CD4-positive, alpha-beta T cell treated with Interleukin-4 for 1 hour (primary cell): ENCODE data around the gene FRRS1.
"Not testable (repeated sequence)": the region's sequence is repeated elsewhere in the genome, so short reads cannot be mapped to it uniquely, and the experiment has no call there.

Experiments used
- DNase-seq, 2 donors: peaks; one replicate each; pipeline ENCODE4 v3.0.0-alpha.2; 2020 to 2022

The FRRS1 gene

GRCh38 chr1:99764909-99765308 is 1.5 kb downstream of the FRRS1 start:
- no peak for DNase-seq

DNA sequence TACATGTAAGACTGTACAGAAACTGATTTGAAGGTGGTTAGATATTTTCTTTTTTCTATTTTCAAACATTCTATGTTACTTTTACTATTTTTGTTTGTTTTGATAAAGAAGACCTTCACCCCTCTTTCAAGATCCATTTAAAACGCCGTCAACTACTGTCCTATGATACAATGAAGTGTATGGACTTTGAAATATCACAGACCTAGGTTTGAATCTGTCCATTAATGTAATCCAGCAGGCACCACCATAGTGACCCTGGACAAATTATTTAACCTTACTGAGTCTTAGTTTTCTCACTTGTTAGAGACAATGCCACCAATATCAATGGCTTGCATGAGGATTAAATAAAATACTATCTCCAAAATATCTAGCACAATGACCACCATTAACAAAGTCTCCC is 2.0 kb downstream of the FRRS1 start:
- no peak for DNase-seq

GRCh38 chr1:99763956-99764355 is 2.5 kb downstream of the FRRS1 start:
- DNase-seq, result no peak

GRCh38 chr1:99761774-99762173 is 4.7 kb downstream of the FRRS1 start:
- no peak for DNase-seq

DNA sequence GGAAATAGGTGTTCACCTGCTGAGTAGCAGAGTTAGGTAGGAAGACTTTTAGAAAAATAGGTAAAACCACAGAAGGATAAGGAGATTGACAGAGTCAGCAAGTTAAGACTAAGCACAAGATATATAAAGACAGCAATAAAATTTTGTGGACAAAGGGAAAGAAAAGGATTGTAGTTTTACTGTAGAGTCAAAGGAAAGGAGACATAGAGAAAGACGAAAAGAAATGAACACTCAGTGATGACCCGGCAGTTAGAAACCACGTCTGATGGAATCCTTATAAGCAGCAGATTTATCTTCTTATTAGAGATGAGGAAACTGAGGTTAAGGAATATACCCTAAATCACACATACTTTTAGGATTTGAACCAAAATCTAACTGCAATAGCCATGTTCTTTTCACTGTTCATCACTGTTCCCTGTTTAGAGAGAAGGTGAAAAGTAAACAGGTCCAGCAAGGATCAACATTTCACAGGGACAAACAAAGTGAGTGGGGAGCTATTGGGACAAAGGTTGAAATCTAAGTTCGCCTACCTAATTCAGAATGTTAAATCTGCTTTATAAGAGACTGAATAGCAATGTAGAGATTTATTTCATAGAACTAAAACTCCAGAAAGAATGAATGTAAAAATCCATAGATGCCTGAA is 6.8 kb downstream of the FRRS1 start:
- no peak for DNase-seq

DNA sequence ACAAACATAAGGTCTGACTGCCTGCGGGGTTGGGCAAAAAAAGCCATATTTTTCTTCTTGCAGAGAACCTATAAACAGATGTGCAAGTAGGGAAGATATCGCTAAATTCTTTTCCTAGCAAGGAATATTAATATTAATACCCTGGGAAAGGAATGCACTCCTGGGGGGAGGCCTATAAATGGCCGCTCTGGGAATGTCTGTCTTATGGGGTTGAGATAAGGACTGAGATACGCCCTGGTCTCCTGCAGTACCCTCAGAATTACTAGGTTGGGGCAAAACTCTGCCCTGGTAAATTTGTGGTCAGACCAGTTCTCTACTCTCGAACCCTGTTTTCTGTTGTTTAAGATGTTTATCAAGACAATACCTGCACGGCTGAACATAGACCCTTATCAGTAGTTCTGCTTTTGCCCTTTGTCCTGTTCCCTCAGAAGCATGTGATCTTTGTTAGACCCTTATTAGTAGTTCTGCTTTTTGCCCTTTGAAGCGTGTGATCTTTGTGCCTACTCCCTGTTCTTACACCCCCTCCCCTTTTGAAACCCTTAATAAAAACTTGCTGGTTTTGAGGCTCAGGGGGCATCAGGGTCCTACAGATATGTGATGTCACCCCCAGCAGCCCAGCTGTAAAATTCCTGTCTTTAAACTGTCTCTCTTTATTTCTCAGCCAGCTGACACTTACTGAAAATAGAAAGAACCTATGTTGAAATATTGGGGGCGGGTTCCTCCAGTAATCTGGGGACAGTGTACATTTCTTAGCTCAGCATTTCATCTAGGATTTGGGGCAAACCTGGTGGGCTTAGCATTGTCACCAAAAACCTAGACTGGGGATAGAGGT is 7.5 kb downstream of the FRRS1 start:
- not testable (repeated sequence) for DNase-seq

GRCh38 chr1:99758073-99758511 is 8.3 kb downstream of the FRRS1 start:
- no peak for DNase-seq

DNA sequence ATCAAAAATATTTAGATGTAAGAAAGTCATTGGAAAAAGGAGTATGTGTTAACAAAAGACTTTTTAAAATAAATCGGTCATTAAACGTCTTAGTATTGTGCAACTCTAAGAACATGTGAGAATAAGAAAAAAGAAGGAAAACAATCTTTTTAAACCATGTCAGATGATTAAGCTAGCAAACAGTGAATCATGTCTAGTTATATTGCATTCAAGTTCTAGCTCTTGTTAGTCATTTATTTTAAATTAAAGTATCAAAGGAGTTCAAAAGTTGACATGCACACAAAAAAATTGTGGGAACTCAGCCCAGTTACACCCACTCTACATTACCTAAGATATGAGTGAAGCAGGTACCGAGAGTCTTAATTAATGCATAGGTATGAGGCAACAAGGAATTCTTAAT is 9.8 kb downstream of the FRRS1 start:
- DNase-seq, result no peak

- no peak for DNase-seq
Observed at GRCh38 chr1:99755664-99756063, 10.8 kb downstream of the FRRS1 start.

GRCh38 chr1:99754697-99755096 is 11.7 kb downstream of the FRRS1 start:
- DNase-seq, result no peak

- no peak for DNase-seq
Observed at GRCh38 chr1:99754055-99754626, 12.3 kb downstream of the FRRS1 start.

- no peak for DNase-seq
Observed at GRCh38 chr1:99751877-99752504, 14.4 kb downstream of the FRRS1 start.

DNA sequence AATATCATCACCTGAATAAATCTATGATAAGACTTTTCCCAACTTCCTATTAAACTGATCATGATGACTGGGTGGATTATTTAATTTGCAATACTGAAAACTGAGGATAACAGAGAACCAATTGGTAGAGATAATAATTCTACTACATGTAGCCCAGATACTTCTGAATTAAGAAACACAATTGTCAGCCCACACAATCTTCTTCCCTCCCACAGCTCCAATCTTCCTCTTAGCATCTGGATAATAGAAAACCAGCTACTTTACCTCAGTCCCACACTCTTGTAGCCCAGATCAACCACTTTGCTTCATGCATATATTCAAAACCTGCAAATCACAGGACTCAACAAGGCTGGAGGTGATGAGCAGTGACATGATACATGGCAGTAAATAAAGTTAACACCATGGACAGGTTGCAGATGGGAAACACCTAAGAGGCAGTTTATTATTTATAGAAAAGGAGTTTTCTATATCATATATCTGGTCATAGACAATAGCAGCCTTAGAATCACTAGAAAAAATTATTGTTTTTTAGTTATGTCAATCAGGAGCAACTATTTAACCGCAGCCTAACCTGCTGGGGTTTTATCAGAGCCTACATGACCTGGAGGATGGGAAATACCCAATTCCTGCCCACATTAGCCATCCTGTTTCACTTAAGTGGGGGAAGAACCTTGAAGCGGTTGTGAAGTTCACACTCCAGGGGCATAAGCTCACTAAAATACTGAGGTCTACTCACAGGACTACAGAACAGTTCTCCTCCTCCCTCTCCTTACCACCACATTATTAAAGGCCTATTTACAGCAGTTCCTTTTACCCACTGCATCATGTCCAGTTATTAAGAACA is 16.7 kb downstream of the FRRS1 start:
- DNase-seq, result peak in 1 of 2 donors; percentile 11

DNA sequence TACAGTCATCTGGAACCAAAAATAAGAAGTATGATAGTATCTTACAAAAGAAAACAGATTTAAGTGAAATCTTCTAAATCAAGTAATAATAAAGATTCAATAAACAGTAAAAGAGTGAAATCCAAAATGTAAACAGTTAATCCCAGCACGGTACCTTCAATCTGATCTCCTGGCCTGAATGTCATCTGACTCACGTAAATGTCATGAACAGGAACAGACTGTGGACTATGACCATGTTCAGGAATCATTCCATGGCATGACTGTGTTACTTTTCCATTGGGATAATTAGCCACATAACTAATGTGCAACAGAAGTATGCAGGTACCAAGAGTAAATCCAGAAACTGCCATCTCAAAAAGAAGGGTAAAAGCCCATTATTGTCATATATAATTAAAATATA is 18.0 kb downstream of the FRRS1 start:
- DNase-seq, result no peak

DNA sequence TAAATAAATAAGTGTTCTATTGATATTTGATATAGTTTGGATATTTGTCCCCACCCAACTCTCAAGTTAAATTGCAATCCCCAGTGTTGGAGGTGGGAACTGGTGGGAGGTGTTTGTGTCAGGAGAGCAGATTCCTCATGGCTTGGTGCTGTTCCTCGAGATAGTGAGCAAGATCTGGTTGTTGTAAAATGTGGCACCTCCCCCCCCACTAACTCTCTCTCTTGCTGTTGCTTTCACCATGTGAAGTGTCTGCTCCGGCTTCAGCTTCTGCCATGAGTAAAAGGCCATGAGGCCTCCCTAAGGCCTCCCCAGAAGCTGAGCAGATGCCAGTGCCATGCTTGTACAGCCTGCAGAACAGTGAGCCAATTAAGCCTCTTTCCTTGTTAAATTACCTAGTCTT is 20.8 kb downstream of the FRRS1 start:
- DNase-seq, result no peak

- DNase-seq, result no peak
Observed at GRCh38 chr1:99745061-99745460, 21.4 kb downstream of the FRRS1 start.

DNA sequence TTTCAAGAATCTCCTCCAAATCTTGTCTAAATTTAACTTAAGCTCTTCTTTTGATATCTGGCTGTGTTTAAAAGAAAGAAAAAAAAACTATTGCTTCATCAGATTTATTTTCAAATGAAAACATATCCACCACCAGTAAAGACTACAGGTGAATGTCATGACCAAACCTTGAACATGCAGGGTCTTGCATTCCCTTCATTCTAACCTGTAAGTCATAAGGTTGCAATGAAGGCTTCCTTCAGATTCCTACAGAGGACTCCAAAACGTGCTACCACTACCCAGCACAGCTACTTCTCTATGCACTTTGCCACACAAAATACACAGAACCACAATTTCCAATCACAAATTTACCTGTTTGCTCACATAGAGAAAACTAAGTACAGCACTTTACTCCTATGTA is 26.3 kb downstream of the FRRS1 start:
- DNase-seq, result no peak

DNA sequence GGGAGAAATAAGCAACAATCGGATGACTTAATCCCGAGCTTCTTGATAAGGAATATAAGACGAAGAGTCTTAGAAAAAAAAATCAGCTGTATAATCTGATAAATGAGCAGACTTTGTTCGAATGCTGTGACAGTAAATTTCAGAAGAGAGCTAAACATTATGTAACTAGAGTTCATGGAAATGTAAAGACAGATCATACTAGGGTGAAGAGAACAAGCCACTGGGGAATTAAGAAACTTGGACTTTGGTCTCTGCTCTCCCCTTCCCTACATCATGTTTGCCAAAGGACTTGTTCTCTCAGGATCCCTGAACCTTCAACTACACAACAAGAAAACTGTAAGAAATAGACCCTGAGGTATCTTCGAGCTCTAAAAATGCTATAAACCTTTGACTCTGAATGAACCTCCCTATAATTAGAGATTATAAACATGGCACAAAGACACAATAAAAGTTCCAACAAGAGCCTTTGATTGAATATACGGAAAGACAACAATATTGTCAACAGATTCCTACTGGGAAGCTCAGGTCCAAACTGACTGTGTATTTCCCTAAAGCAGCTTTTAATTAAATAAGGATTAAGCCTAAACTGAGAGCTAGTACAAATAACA is 27.5 kb downstream of the FRRS1 start:
- no peak for DNase-seq

DNA sequence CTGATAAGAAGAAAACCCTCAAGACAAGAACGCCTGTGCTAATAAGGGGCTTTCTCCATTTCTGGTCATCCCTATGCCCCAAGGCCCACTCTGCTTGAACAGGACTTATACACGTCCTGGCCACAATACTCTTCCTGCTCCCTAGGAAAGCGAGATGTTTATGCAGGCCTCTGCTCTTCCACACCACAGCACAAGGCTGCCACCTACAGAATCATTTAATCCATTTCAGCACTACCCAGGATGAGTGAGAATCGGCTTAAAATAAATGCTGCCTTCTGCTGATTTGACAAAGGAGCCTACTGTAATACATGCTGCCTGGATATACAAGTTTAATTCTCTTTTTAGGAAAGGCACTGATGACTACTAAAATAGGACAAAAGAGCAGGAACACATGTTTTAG is 29.4 kb downstream of the FRRS1 start:
- no peak for DNase-seq

DNA sequence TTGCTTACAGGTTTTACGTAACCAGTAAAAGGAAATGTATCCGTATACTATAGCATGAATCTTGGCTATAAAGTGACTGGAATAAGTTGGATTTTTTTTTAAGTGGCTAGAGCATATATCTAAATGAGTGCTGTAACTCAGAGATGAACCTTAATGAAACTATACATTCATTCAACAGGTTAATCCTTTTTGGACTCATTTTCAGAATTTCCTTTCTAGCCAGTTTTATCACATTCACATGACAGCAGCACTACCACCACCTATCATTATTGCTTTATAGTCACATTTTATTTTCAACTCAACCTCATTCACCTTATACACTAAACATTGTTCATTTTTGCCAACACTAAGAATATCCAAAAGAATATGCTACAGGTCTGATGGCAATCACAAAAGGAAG is 30.6 kb downstream of the FRRS1 start:
- no peak for DNase-seq

DNA sequence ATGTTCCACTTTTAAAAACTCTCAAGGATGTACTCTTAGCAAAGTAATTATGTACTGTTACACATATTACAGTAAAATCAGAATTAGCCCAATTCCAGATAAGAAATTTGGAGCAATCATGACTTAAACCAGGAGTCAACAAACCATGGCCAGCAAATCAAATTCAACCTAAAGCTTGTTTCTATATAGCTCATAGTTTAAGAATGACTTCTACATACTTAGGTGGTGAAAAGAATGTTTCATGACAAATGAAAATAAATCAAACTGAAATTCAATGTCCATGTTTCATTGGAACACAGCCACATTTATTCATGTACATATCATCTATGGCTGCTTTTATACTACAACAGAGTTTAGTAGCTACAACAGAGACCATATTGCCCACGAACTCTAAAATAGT is 35.1 kb downstream of the FRRS1 start:
- no peak for DNase-seq

GRCh38 chr1:99728494-99729235 is 37.8 kb downstream of the FRRS1 start:
- DNase-seq, result no peak
